K562 (cell line): ENCODE data around the gene AOC3. TPM values are rescaled to one million over a fixed set of nuclear protein-coding genes. Genes with fewer than 3 reads are reported as not detected.
A peak's percentile ranks its signal among the peaks of the same experiment; 100 is the strongest.

ENCODE experiments used
- CBX3 ChIP-seq, 2 experiments: IDR thresholded peaks; 1 replicate in 1 of 2; 2 replicates in 1 of 2; pipeline ENCODE4 v1.6.1; 2012; ENCODE audit warnings: inconsistent platforms in 2 of 2, low read length in 2 of 2, borderline replicate concordance in 1 of 2, control low read depth in 1 of 2
- FIP1L1 ChIP-seq: fragments of 200-400 bp; formaldehyde crosslinking; IDR thresholded peaks from 2 replicates; pipeline ENCODE4 v1.6.1; 2018; ENCODE audit warnings: mild to moderate bottlenecking, low read depth, low read length; ENCODE audit not compliant: poor library complexity, severe bottlenecking
- FOXK1 ChIP-seq: sonication (generic); formaldehyde crosslinking; IDR thresholded peaks from 2 replicates; pipeline ENCODE4 v1.8.0; 2022; ENCODE audit warnings: missing genetic modification reagents, mild to moderate bottlenecking, borderline replicate concordance
- GMEB1 ChIP-seq: fragments of 250-450 bp; sonication (Bioruptor Pico); IDR thresholded peaks from 2 replicates; pipeline ENCODE4 v1.4.0; 2020; ENCODE audit warnings: mild to moderate bottlenecking
- KAT8 ChIP-seq: fragments of 450-650 bp; IDR thresholded peaks from 2 replicates; pipeline ENCODE4 v1.6.1; 2016; ENCODE audit warnings: low read depth, mild to moderate bottlenecking
- MAZ ChIP-seq, 2 experiments: fragments of 450-650 bp in 1 of 2; sonication (generic) in 1 of 2; formaldehyde crosslinking; IDR thresholded peaks in 1 of 2; conservative IDR thresholded peaks in 1 of 2; 2 replicates each; pipeline versions ENCODE4 v1.4.0 to v1.5.0; 2020; ENCODE audit warnings: mild to moderate bottlenecking in 1 of 2, missing genetic modification reagents in 1 of 2
- NBN ChIP-seq: fragments of 450-650 bp; IDR thresholded peaks from 2 replicates; pipeline ENCODE4 v1.6.1; 2016; ENCODE audit warnings: low read depth, mild to moderate bottlenecking
- NFXL1 ChIP-seq: fragments of 450-650 bp; formaldehyde crosslinking; IDR thresholded peaks from 2 replicates; pipeline ENCODE4 v1.4.0; 2021; ENCODE audit warnings: mild to moderate bottlenecking
- RBM25 ChIP-seq: fragments of 200-400 bp; formaldehyde crosslinking; IDR thresholded peaks from 2 replicates; pipeline ENCODE4 v1.6.1; 2018; ENCODE audit warnings: low read length, low read depth, moderate library complexity; ENCODE audit not compliant: severe bottlenecking
- TGIF2 ChIP-seq: sonication (generic); formaldehyde crosslinking; IDR thresholded peaks from 2 replicates; pipeline ENCODE4 v1.8.1; 2022; ENCODE audit warnings: mild to moderate bottlenecking, missing genetic modification reagents, moderate library complexity
- YBX1 ChIP-seq: fragments of 450-650 bp; IDR thresholded peaks from 2 replicates; pipeline ENCODE4 v1.7.1; 2016; ENCODE audit warnings: mild to moderate bottlenecking
- ZNF609 ChIP-seq: sonication (generic); formaldehyde crosslinking; IDR thresholded peaks from 2 replicates; pipeline ENCODE4 v1.8.1; 2023; ENCODE audit warnings: missing genetic modification reagents, mild to moderate bottlenecking, borderline replicate concordance
- polyA plus RNA-seq, 8 experiments: library from polyadenylated mRNA; depleted of rRNA in 4 of 8; stranded (reverse) in 5 of 8; unstranded in 3 of 8; fragments of >200 nt; fragmentation: Nextera tagmentation in 2 of 8; fragmentation: Illumina TruSeq in 1 of 8; extraction: Ambion mirVana in 2 of 8; extraction: Trizol in 1 of 8; gene quantifications; 2 replicates each; pipeline versions ENCODE4 v1.2.1 to v1.2.3, GENCODE V29; 2011 to 2014; ENCODE audit warnings: inconsistent platforms in 1 of 8, missing spikeins in 1 of 8
- total RNA-seq, 7 experiments: library from RNA; depleted of rRNA in 6 of 7; stranded (reverse); fragments of >200 nt in 6 of 7; fragmentation: Illumina TruSeq in 2 of 7; extraction: Trizol in 2 of 7; gene quantifications; 2 replicates each; pipeline versions ENCODE4 v1.2.1 to v1.2.3, GENCODE V29; 2011 to 2021; ENCODE audit warnings: low replicate concordance in 1 of 7

AOC3 gene
- total and polyA plus RNA-seq, 9 of the 15 experiments (the other 6 are each of a cell fraction or from before 2014, with no cell fraction given): 0.09 to 0.42 (median 0.22) TPM; not detected in 3

DNA sequence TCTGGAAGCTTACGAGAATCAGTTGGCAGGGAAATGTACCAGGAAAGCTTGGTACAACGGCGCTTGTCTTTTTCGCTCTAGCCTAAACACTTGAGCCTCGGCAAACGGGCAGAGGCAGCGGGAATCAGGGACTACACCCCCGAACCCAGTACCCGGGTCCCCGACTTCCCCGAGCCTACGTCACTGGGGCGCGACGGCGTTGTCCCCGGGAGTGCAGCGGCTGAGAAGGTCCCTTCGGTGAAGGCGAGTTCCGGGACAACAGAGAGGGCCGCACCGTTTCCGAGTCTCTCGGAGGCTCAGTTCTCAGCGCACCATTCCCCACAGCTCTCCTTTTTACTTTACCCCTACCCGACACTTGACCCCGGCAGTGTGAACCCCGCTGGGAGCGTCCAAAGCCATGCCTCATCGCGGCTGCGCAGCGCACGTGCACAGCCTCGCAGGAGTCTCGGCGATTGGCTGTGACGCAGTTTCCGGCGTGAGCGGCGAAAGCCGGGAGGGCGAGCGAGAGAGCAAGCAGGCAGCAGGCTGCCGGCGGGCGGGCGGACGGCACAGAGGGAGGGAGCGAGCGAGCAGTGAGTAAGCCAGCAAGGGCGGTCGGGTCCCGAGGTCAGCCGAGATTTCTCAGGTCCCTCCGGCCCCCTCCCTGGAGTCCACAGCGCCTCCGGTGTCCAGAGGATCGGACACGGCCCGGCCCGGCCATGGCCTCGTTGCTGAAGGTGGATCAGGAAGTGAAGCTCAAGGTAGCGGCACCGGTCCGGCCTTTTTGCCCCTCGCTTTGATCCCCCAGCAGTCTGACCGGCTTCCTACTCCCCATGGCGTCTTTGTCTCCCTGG is 17.8 kb upstream of the AOC3 start, which contains the start of gene PSME3 (continued):
- peak; percentile 63 to 79 for TF ChIP-seq MAZ (CRISPR knock-in tag; conservative IDR thresholded peaks at IDR 0.05 in 1 of 2, IDR thresholded peaks at IDR 0.05 in 1 of 2)
- TF ChIP-seq NFXL1 (CRISPR knock-in tag): no peak
- no peak for TF ChIP-seq CBX3 (IDR thresholded peaks at IDR 0.05; ENCODE audit: borderline replicate concordance in 1 of 2, low read length in 2 of 2)
- TF ChIP-seq KAT8: peak; percentile 81
- peak; percentile 81 for TF ChIP-seq FIP1L1
- TF ChIP-seq ZNF609: no peak
- TF ChIP-seq YBX1: no peak
- TF ChIP-seq FOXK1 (CRISPR knock-in tag): no peak; the same call in 1 of the 2 replicates
- TF ChIP-seq GMEB1: peak; percentile 67
- TF ChIP-seq NBN: peak; percentile 93
- no peak for TF ChIP-seq TGIF2 (CRISPR knock-in tag)
- TF ChIP-seq RBM25: no peak
